ACC112 (cell line): Measurements from ENCODE around the gene CXXC1.
A peak's percentile ranks its signal among the peaks of the same experiment; 100 is the strongest.
"Not testable (repeated sequence)": the region's sequence is repeated elsewhere in the genome, so short reads cannot be mapped to it uniquely, and the experiment has no call there.

Source experiments
- H2AFZ ChIP-seq: fragments of 200-600 bp; sonication (generic); one replicate; pipeline ENCODE4 v1.6.0; 2017; ENCODE audit warnings: antibody characterized with exemption, low read length; ENCODE audit not compliant: unreplicated experiment
- H3K27ac ChIP-seq: fragments of 200-600 bp; sonication (generic); 2 replicates; pipeline ENCODE4 v1.5.1; 2014; ENCODE audit warnings: low read depth, mild to moderate bottlenecking, antibody characterized with exemption, low read length, moderate library complexity
- H3K27me3 ChIP-seq: fragments of 200-600 bp; sonication (generic); 2 replicates; pipeline ENCODE4 v1.6.1; 2014; ENCODE audit warnings: mild to moderate bottlenecking, antibody characterized with exemption, low read length, moderate library complexity, mixed read lengths; ENCODE audit not compliant: insufficient read depth
- H3K36me3 ChIP-seq: fragments of 200-600 bp; sonication (generic); 2 replicates; pipeline ENCODE4 v1.6.1; 2016; ENCODE audit warnings: mild to moderate bottlenecking, antibody characterized with exemption, low read length, moderate library complexity, mixed read lengths; ENCODE audit not compliant: insufficient read depth
- H3K4me1 ChIP-seq: fragments of 200-600 bp; sonication (generic); one replicate; pipeline ENCODE4 v1.6.1; 2016; ENCODE audit warnings: low read length, mixed read lengths; ENCODE audit not compliant: insufficient read depth, unreplicated experiment, control insufficient read depth
- H3K4me3 ChIP-seq: fragments of 200-600 bp; sonication (generic); 2 replicates; pipeline ENCODE4 v1.5.1; 2014; ENCODE audit warnings: mild to moderate bottlenecking, low read depth, low read length
- H3K79me2 ChIP-seq: fragments of 200-600 bp; sonication (generic); one replicate; pipeline ENCODE4 v1.6.0; 2016; ENCODE audit warnings: low read length; ENCODE audit not compliant: control insufficient read depth, unreplicated experiment, insufficient read depth

The CXXC1 gene

GRCh38 chr18:50297621-50298442 is 10.3 kb upstream of the CXXC1 start:
- H3K36me3 ChIP-seq = no peaks in the 10 kb centered on the region
- H3K27ac ChIP-seq = no peak overlapping the region
- H3K4me3 ChIP-seq = peak overlapping the region; percentile 75
- peaks cover 56% of the 10 kb centered on the region for H3K27me3 ChIP-seq
- no peaks in the 10 kb centered on the region for H3K79me2 ChIP-seq
- H2AFZ ChIP-seq = peak overlapping the region; percentile 86
- no peaks in the 10 kb centered on the region for H3K4me1 ChIP-seq

DNA sequence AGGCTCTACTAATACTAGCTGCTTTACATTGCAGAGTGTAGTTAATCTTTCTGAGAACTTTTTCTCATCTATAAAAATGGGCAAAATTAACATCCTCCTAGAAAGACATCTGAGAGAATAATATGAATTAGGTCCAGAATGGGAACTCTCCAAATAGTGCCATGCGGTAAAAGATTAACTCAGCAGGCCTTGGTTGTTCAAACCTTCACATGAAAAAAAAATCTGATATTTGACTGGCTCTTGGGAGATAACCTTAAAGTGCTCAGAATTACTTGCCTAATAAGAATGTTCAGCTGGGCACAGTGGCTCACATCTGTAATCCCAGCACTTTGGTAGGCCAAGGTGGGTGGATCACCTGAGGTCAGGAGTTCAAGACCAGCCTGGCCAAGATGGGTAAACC is 5.5 kb upstream of the CXXC1 start:
- peaks cover 20% of the 10 kb centered on the region for H3K27me3 ChIP-seq
- no peaks in the 10 kb centered on the region for H3K36me3 ChIP-seq
- H3K4me3 ChIP-seq = no peak overlapping the region
- H2AFZ ChIP-seq = no peak overlapping the region
- H3K79me2 ChIP-seq = no peaks in the 10 kb centered on the region
- no peak overlapping the region for H3K27ac ChIP-seq
- H3K4me1 ChIP-seq = no peaks in the 10 kb centered on the region

DNA sequence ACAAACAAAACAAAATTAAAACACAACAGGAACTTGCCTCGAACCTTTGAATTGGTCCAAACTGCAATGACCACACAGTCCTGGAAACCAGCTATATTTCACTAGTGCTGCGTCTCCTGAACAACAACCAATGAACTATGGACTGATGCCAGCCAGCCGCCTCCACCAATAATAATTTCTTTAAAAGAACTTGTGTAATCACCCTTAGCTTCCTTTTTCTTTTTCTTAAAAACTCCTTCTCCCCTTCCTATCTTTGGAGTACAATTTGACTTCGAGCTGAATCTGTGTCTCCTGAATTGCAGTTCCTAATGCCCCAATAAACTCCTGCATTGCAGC is 1.6 kb upstream of the CXXC1 start:
- Histone ChIP-seq H3K36me3 (no peaks in the 10 kb centered on the region), H3K79me2 (peaks cover 9% of the 10 kb centered on the region), H2AFZ (no peak overlapping the region), H3K27ac (no peak overlapping the region), H3K4me1 (peaks cover 8% of the 10 kb centered on the region), H3K4me3 (no peak overlapping the region), H3K27me3 (peaks cover 4% of the 10 kb centered on the region; the same call in 1 of the 2 replicates)

GRCh38 chr18:50288348-50289107 is 1.0 kb upstream of the CXXC1 start:
- H3K27ac ChIP-seq, H3K79me2 ChIP-seq, H3K36me3 ChIP-seq, H3K27me3 ChIP-seq: not testable (repeated sequence)
- Histone ChIP-seq H3K4me3 (peak overlapping the region; percentile 90), H2AFZ (peak overlapping the region; percentile 97), H3K4me1 (peaks cover 13% of the 10 kb centered on the region)

- no peaks in the 10 kb centered on the region for H3K27me3 ChIP-seq
- H3K79me2 ChIP-seq = peaks cover 9% of the 10 kb centered on the region
- H3K4me1 ChIP-seq = peaks cover 14% of the 10 kb centered on the region
- peak overlapping the region; percentile 14; the same call in 1 of the 2 replicates for H3K27ac ChIP-seq
- peak overlapping the region; percentile 90 for H3K4me3 ChIP-seq
- peaks cover 7% of the 10 kb centered on the region; the same call in 1 of the 2 replicates for H3K36me3 ChIP-seq
- peak overlapping the region; percentile 77 for H2AFZ ChIP-seq
These were observed 458 bp downstream of the CXXC1 start for GRCh38 chr18:50287028-50287440.

GRCh38 chr18:50286391-50287027 is 983 bp downstream of the CXXC1 start:
- H2AFZ ChIP-seq = peak overlapping the region; percentile 25
- peak overlapping the region; percentile 14; the same call in 1 of the 2 replicates for H3K27ac ChIP-seq
- no peaks in the 10 kb centered on the region for H3K27me3 ChIP-seq
- peaks cover 16% of the 10 kb centered on the region for H3K4me1 ChIP-seq
- peak overlapping the region; percentile 90 for H3K4me3 ChIP-seq
- H3K79me2 ChIP-seq = peaks cover 9% of the 10 kb centered on the region
- H3K36me3 ChIP-seq = peaks cover 7% of the 10 kb centered on the region; the same call in 1 of the 2 replicates

GRCh38 chr18:50285631-50286321 is 1.7 kb downstream of the CXXC1 start:
- Histone ChIP-seq H3K4me1 (peaks cover 16% of the 10 kb centered on the region), H3K27me3 (no peaks in the 10 kb centered on the region), H3K4me3 (peak overlapping the region; percentile 90; the same call in 1 of the 2 replicates), H3K36me3 (peaks cover 7% of the 10 kb centered on the region; the same call in 1 of the 2 replicates), H3K27ac (peak overlapping the region; percentile 11; the same call in 1 of the 2 replicates), H3K79me2 (peaks cover 13% of the 10 kb centered on the region), H2AFZ (no peak overlapping the region)

GRCh38 chr18:50285071-50285470 is 2.4 kb downstream of the CXXC1 start:
- peak overlapping the region; percentile 43; the same call in 1 of the 2 replicates for H3K27ac ChIP-seq
- no peak overlapping the region for H2AFZ ChIP-seq
- H3K79me2 ChIP-seq = peaks cover 21% of the 10 kb centered on the region
- H3K27me3 ChIP-seq = no peaks in the 10 kb centered on the region
- peaks cover 20% of the 10 kb centered on the region for H3K4me1 ChIP-seq
- peaks cover 7% of the 10 kb centered on the region; the same call in 1 of the 2 replicates for H3K36me3 ChIP-seq
- no peak overlapping the region for H3K4me3 ChIP-seq

GRCh38 chr18:50284255-50284885 is 3.1 kb downstream of the CXXC1 start:
- peak overlapping the region; percentile 50; the same call in 1 of the 2 replicates for H3K27ac ChIP-seq
- no peak overlapping the region for H3K4me3 ChIP-seq
- H3K4me1 ChIP-seq = peaks cover 27% of the 10 kb centered on the region
- H3K27me3 ChIP-seq = no peaks in the 10 kb centered on the region
- peaks cover 12% of the 10 kb centered on the region for H3K36me3 ChIP-seq
- peaks cover 28% of the 10 kb centered on the region for H3K79me2 ChIP-seq
- no peak overlapping the region for H2AFZ ChIP-seq
